ENCODE results near the gene FAM25A. TPM values are rescaled to one million over a fixed set of nuclear protein-coding genes. Genes with fewer than 3 reads are reported as not detected.
"Not testable (repeated sequence)": the region's sequence is repeated elsewhere in the genome, so short reads cannot be mapped to it uniquely, and the experiment has no call there.

The FAM25A gene
- total RNA-seq, 1 donor from 2014 or later = not detected

DNA sequence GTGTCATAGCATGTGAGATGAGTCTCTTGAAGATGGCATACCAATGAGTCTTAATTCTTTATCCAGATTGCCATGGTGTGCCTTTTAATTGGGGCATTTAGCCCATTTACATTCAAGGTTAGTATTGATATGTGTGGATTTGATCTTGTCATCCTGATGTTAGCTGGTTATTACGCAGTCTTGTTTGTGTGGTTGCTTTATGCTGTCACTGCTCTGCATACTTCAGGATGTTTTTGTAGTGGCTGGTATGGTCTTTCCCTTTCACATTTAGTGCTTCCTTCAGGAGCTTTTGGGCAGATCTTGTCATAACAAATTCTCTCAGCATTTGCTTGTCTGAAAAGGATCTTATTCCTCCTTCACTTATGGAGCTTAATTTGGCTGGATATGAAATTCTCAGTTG, 16.5 kb downstream of the FAM25A start:
- no peak overlapping the region for H3K4me3 Mint-ChIP-seq
- no peak for DNase-seq (ENCODE audit: low read depth, low spot score)
- H3K36me3 Mint-ChIP-seq (ENCODE audit: low read depth) = peaks cover 2% of the 10 kb centered on the region
- H3K27ac Mint-ChIP-seq (ENCODE audit: unreplicated experiment) = no peak overlapping the region
- no peaks in the 10 kb centered on the region for H3K4me1 Mint-ChIP-seq
- peaks cover 4% of the 10 kb centered on the region for H3K9me3 Mint-ChIP-seq
- no peak for TF ChIP-seq CTCF (conservative IDR thresholded peaks at IDR 0.05)
- H3K27me3 Mint-ChIP-seq (ENCODE audit: low read depth) = no peaks in the 10 kb centered on the region

DNA sequence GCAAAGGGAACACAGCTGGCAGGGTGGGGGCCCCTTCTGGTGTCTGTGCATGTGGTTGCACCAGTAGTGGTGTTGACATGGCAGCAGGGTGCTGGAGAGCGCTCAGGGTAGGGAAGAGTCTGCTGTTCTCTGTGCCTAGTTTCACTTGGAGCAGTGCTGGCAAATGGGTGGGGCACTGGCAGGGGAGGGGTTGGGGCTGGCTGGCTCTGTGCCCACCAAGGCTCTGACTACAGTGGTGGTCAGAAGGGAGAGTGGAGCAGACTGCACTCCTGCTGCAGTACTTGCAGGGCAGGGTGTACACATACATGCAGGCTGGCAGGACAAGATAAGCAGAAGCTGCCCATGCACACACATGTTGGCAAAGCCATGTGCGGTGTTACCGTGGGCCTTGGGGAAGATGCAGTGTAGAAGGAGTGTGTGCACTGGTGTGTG, 18.2 kb downstream of the FAM25A start:
- peaks cover 6% of the 10 kb centered on the region for H3K36me3 Mint-ChIP-seq (ENCODE audit: low read depth)
- no peaks in the 10 kb centered on the region for H3K27me3 Mint-ChIP-seq (ENCODE audit: low read depth)
- H3K9me3 Mint-ChIP-seq = peaks cover 4% of the 10 kb centered on the region
- no peaks in the 10 kb centered on the region for H3K4me1 Mint-ChIP-seq
- no peak overlapping the region for H3K4me3 Mint-ChIP-seq
- no peak for TF ChIP-seq CTCF (conservative IDR thresholded peaks at IDR 0.05)
- DNase-seq (ENCODE audit: low read depth, low spot score) = no peak
- no peak overlapping the region for H3K27ac Mint-ChIP-seq (ENCODE audit: unreplicated experiment)

- Mint-ChIP-seq H3K4me3 (no peak overlapping the region), H3K4me1 (no peaks in the 10 kb centered on the region), H3K36me3 (ENCODE audit: low read depth) (peaks cover 6% of the 10 kb centered on the region), H3K27me3 (ENCODE audit: low read depth) (no peaks in the 10 kb centered on the region), H3K9me3 (peaks cover 4% of the 10 kb centered on the region), H3K27ac (ENCODE audit: unreplicated experiment) (no peak overlapping the region)
- DNase-seq (ENCODE audit: low read depth, low spot score) = no peak
- no peak for TF ChIP-seq CTCF (conservative IDR thresholded peaks at IDR 0.05)
Observed at GRCh38 chr10:87038786-87039185, 18.7 kb downstream of the FAM25A start.

- peaks cover 13% of the 10 kb centered on the region for H3K36me3 Mint-ChIP-seq (ENCODE audit: low read depth)
- H3K27me3 Mint-ChIP-seq (ENCODE audit: low read depth); DNase-seq (ENCODE audit: low read depth, low spot score); H3K4me1 Mint-ChIP-seq; H3K9me3 Mint-ChIP-seq; H3K27ac Mint-ChIP-seq (ENCODE audit: unreplicated experiment); H3K4me3 Mint-ChIP-seq: not testable (repeated sequence)
Observed at GRCh38 chr10:87043579-87043978, 23.5 kb downstream of the FAM25A start.

DNA sequence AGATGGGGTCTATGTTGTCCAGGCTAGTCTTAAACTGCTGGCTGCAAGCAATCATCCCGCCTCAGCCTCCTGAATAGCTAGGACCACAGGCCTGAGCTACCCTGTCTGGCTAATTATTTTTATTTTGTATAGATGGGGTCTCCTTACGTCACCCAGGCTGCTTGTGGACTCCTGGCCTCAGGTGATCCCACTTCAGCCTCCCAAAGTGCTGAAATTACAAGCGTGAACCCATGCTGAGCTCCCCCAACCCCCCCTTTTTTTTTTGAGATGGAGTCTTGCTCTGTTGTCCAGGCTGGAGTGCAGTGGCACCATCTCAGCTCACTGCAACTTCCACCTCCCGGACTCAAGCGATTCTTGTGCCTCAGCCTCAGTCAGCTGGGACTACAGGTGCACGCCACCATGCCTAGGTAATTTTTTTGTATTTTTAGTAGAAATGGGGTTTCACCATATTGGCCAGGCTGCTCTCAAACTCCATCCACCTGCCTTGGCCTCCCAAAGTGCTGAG, 25.4 kb downstream of the FAM25A start:
- no peak overlapping the region for H3K4me3 Mint-ChIP-seq
- H3K27me3 Mint-ChIP-seq (ENCODE audit: low read depth) = no peaks in the 10 kb centered on the region
- no peak overlapping the region for H3K27ac Mint-ChIP-seq (ENCODE audit: unreplicated experiment)
- no peaks in the 10 kb centered on the region for H3K9me3 Mint-ChIP-seq
- H3K36me3 Mint-ChIP-seq (ENCODE audit: low read depth) = peaks cover 13% of the 10 kb centered on the region
- DNase-seq (ENCODE audit: low read depth, low spot score) = no peak
- no peak for TF ChIP-seq CTCF (conservative IDR thresholded peaks at IDR 0.05)
- no peaks in the 10 kb centered on the region for H3K4me1 Mint-ChIP-seq

DNA sequence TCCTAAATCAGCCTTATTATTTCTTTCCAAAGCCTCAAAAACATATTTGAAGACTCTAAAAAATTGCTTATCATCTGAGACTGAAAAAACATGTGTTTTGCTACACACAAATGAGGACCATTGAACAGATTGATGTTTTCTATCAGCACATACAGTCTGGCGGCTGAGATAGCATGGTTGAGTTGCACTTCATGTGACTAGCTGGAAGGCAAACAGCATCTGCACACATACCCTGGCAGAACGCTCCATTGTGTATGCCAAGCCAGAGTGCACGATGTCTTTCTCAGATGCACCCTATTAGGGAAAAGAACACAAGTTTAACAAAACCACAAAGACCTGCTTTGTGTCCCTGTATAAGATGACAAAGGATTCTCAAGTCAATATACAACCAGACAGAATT, 33.0 kb downstream of the FAM25A start:
- no peaks in the 10 kb centered on the region for H3K9me3 Mint-ChIP-seq

More for the DNA sequence above, 33.0 kb downstream of the FAM25A start:
- TF ChIP-seq CTCF (conservative IDR thresholded peaks at IDR 0.05) = no peak
- no peaks in the 10 kb centered on the region for H3K4me1 Mint-ChIP-seq
- H3K36me3 Mint-ChIP-seq (ENCODE audit: low read depth) = peaks cover 11% of the 10 kb centered on the region
- no peaks in the 10 kb centered on the region for H3K27me3 Mint-ChIP-seq (ENCODE audit: low read depth)
- DNase-seq (ENCODE audit: low read depth, low spot score) = no peak
- no peak overlapping the region for H3K4me3 Mint-ChIP-seq
- H3K27ac Mint-ChIP-seq (ENCODE audit: unreplicated experiment) = no peak overlapping the region

Measured in neural crest cell (in vitro differentiated cells).